CD4-positive, alpha-beta T cell treated with Interleukin-17A for 1 hour (primary cell): ENCODE measurements around the gene TMPRSS3.

Experiments used
- DNase-seq: peaks from one replicate; pipeline ENCODE4 v3.0.0-alpha.2; 2020

TMPRSS3 gene

DNA sequence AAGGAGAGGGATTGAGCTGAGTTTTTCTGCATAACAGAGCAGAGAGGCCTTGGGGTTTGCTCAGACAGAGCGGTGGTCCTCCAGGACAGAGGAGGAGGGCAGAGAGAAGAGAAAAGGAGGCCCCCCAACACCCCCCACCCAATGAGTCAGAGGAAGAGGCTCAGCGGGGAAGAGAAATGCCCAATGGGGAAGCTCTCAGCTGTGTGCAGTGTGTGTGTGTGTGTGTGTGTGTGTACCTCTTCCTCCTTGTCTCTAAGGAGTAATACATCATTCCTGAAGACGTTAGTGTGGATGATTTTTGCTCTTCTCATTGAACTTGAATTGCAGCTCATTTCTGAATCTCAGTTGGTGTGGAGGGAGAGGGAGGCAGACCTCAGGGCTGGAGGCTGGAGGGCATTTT lies 8.7 kb downstream of the TMPRSS3 start:
- no peak for DNase-seq

DNA sequence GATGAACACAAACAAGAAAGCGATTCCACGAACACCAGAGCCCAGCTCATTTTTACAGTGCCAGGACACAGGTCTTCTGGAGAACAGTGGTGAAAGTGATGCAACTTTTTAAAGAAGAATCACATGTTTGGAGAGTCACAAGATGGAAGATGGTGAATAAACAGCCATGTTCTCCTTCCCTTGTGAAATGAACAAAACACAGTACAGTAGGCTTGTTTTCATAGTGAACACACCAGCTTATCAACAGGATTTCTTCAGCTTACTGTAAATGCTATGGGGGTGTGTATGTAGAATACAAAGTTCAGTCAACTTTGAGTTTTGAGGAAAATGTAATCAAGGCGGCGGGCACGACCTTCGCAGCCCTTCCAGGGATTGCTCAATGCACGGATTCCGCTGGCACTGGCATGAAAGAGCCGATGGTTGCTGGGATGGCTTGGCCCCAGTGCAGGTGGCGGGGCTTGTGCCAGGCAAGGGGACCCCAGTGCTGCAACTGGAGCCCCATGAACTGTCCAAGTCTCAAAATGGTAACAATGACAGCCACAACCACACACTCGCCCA lies 9.7 kb downstream of the TMPRSS3 start:
- DNase-seq = no peak

- DNase-seq = no peak
Measured at GRCh38 chr21:42385619-42386018, 10.2 kb downstream of the TMPRSS3 start.

DNA sequence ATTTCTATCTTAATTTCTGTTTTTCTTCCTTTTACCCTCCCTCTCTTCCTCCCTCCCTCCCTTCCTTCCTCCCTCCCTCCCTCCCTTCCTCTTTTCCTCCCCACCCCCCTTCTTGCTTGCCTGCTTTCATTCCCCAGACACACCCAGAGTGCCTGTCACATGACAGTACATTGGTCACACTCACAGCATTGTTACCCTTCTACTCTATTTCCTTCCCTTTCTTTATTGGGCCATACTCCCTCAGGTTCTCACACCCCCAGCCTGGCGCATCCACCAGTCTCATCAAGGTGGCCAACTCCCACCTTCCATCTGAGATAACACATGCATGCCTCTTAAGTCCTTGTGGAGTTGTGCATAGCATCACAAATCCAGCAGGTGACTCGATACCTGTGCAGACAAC lies 10.9 kb downstream of the TMPRSS3 start:
- DNase-seq = no peak

GRCh38 chr21:42384156-42384945 lies 11.5 kb downstream of the TMPRSS3 start:
- no peak for DNase-seq

GRCh38 chr21:42383331-42383730 lies 12.5 kb downstream of the TMPRSS3 start:
- no peak for DNase-seq

- no peak for DNase-seq
Measured at GRCh38 chr21:42382915-42383314, 12.9 kb downstream of the TMPRSS3 start.

- peak; percentile 68 for DNase-seq
Measured at GRCh38 chr21:42381347-42381984, 14.4 kb downstream of the TMPRSS3 start.

GRCh38 chr21:42379426-42380215 lies 16.2 kb downstream of the TMPRSS3 start:
- DNase-seq = no peak

DNA sequence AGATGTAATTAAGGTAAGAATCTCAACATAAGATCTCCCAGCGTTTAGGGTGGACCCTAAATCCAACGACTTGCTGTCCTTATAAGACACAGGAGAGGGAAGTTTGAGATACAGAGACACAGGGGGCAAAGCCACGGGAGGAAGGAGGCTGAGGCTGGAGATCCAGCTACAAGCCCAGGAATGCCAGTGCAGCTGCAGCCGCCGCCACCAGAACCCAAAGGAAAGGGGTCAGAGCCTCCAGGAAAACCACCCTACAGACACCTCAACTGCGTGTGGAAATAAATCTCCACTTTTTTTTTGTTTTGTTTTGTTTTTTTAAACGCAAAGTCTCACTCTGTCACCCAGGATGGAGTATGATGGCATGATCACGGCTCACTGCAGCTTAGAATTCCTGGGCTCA lies 17.4 kb downstream of the TMPRSS3 start:
- no peak for DNase-seq

DNA sequence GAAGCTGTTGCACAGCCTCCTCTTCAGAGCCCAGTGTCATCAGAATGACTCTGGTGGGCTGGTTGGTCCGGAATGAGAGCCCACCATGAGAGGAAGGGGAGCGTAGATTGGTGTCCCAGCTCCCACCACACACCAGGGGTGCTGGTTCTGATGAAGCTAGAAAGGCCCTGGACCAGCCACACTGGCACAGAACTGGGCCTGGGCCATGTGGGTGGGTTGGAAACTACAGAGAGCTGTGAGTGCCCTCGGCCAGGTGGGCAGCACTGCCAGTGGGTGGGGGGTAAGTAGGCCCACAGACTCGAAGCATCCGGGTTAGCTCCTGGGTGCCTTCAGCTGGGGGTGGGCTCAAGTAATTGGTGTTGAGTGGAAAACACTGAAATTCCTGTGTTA lies 17.9 kb downstream of the TMPRSS3 start:
- DNase-seq = no peak

DNA sequence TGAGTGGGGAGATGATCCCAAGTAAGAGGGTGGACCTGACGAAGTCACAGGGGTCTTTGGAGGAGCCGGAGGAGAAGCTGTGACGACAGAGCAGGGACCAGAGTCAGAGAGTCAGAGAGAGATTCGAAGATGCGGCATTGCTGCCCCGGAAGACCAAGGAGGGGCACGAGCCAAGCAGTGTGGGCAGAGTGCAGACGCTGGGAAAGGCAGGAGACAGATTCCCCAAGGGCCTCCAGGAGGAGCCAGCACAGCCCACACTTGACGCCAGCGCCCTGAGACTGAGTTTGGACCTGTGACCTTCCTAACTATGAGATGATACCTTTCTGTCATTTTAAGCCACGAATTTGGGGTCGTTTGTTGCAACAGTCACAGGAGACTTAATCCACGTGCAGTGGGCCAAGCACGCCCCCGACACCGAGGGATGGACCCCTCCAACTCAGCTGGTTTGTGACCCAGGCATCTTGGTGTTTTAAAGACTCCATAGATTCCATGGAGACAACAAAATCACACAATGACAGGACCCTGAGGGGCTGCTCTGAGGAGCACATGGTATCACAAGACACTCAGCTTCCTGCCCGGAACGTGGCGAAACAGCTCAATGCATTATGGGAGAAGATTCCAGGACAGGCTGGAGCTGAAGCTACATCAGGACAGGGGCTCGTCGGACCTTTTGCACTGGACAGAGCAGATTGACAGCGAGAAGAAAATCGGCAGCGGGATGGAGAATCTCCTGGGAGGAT lies 18.5 kb downstream of the TMPRSS3 start:
- DNase-seq = no peak

GRCh38 chr21:42376338-42376982 lies 19.4 kb downstream of the TMPRSS3 start:
- no peak for DNase-seq

GRCh38 chr21:42375966-42376337 lies 19.9 kb downstream of the TMPRSS3 start:
- DNase-seq = no peak

- no peak for DNase-seq
Measured at GRCh38 chr21:42375506-42375905, 20.3 kb downstream of the TMPRSS3 start.

DNA sequence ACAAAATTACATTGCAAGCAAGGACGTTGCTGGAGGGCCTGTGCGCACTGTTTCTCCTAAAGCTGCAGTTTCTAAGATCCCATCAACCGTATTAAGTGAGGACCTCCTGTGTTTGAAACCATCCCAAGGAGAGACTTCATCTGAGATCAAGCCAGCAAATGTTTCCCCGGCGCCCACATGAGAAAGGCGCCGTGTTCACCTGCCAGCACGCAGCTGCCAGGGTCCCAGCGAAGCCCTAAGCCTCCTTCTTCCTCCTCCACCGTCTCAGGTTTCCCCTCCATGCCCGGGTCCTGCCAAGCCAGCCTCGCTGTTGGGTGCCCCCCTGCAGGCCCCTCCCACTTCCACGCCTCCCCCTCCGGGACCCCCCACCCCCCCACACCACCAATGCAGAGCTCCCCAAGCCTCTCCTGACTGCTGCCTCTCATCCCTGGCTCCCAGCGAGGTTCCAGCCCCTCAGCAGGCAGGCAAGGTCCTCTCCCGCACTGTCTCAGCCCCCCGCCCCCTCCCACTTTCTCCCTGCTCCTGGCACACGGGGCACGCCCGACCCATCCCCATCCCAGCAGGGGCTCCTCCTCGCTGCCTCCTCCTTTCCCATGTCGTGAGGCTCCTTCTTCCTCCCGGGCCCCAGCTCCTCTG lies 20.9 kb downstream of the TMPRSS3 start:
- no peak for DNase-seq

DNA sequence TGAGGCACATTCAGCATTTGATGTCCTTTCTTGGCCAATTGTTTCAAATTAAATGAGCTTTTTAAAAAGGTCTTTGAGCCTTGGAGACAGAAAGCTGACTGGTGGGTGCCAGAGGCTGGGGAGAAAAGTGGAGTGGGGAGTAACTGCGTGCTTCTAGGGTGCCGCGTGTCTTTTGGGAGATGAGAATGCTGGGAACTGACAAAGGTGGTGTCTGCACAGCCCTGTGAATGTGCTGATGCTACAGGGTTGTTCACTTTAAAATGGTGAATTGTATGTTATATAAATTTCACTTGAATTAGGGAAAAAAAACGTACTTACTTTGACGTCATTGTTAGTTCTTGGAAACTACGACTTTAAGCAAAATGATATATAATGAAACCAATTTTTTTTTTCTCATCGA lies 21.4 kb downstream of the TMPRSS3 start:
- DNase-seq = no peak

DNA sequence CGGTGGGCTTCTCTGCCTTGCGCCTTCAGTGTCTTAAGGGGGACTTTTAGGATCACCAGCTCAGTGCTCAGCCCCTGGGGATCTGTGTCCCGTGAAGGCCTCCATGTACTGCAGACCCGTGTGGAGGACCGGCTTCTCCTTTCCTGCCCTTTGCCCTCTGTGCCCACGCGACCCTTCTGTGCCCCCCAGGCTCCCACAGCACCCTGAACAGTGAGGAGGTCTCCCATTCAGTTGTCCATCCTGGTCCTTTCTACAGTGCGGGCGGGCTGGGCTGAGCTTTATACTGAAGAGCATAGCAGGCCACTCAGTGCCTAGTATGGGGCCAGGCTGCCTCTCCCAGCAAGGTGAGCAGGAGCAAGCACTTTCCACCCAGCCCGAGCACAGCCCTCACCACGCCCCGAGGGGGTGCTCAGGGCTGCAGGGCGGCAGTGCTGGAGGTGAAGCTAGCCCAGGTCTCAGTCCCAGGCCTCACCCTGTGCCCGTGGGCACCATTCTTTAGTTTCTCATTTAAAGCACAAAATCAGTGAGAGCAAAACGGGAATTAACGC lies 21.9 kb downstream of the TMPRSS3 start:
- DNase-seq = no peak

- no peak for DNase-seq
Measured at GRCh38 chr21:42373196-42373907, 22.5 kb downstream of the TMPRSS3 start.

DNA sequence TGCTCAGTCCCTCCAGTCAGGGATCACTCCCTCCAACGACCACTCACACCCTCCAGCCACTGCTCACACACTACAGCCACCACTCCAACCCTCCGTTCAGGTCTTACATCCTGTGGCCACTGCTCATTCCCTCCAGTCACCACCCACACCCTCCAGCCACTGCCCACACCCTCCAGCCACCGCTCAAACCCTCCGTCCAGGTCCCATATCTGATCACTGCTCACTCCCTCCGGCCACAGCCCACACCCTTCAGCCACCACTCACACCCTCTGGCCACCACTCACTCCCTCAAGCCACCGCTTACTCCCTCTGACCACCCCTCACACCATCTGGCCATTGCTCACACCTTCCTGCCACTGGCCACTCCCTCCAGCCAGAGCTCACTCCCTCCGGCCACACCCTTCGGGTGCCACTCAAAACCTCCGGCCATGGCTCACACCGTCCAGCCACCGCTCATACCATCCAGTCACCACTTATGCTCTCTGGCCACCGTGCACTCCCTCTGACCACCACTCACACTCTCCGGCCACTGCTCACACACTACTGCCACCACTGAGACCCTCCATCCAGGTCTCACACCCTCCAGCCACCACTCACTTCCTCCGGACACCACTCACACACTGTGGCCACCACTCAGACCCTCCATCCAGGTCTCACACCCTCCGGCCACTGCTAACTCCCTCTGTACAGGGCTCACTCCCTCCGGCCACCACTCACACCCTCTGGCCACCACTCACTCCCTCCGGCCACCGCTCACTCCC lies 24.8 kb downstream of the TMPRSS3 start:
- no peak for DNase-seq
